ENCODE data around the gene TJAP1. TPM values are rescaled to one million over a fixed set of nuclear protein-coding genes. Genes with fewer than 3 reads are reported as not detected.

TJAP1 gene
- total RNA-seq, 2 experiments from 2014 or later, result 30.2 to 32.9 TPM

GRCh38 chr6:43541774-43542471, 64.6 kb downstream of the TJAP1 start:
- peak overlapping the region; percentile 25 for H3K27ac Mint-ChIP-seq
- H3K27me3 Mint-ChIP-seq, result no peaks in the 10 kb centered on the region

GRCh38 chr6:43544461-43544860, 67.1 kb downstream of the TJAP1 start:
- intact Hi-C loops (cut with micrococcal nuclease), result no loop called here
- CTCF ChIA-PET, result interaction anchor here (1.7 kb wide), 1 partner anchor 13 kb away, joined by 4 read pairs; no protein-coding TSS in a partner anchor

More at GRCh38 chr6:43541774-43542471, 64.6 kb downstream of the TJAP1 start:
- CTCF ChIA-PET, result interaction anchor here (1.0 kb wide), 1 partner anchor 20 kb away, joined by 3 read pairs; no protein-coding TSS in a partner anchor
- POLR2A ChIA-PET, result interaction anchor here (1.1 to 1.5 kb wide), 2 partner anchors 9 to 25 kb away, joined by 5 read pairs; partner anchors contain the start of genes POLR1C and YIPF3
- Mint-ChIP-seq H3K36me3 (ENCODE audit: low read depth) (peaks cover 56% of the 10 kb centered on the region), H3K4me1 (ENCODE audit: low read depth) (no peaks in the 10 kb centered on the region), H3K4me3 (no peak overlapping the region), H3K9me3 (no peaks in the 10 kb centered on the region)
- ATAC-seq (no peak), DNase-seq (no peak)
- no peak for TF ChIP-seq CTCF (IDR thresholded peaks at IDR 0.05)
- intact Hi-C loops (cut with micrococcal nuclease), result no loop called here

GRCh38 chr6:43547222-43547621, 69.9 kb downstream of the TJAP1 start:
- no peaks in the 10 kb centered on the region for H3K9me3 Mint-ChIP-seq
- ATAC-seq (no peak), DNase-seq (no peak)
- TF ChIP-seq CTCF (IDR thresholded peaks at IDR 0.05), result no peak
- ChIA-PET POLR2A (interaction anchor here (0.8 to 4.5 kb wide), 3 partner anchors 16 to 29 kb away, joined by 3 to 18 read pairs (median 4); partner anchors contain the start of genes POLR1C and YIPF3), CTCF (interaction anchor here (0.7 to 3.5 kb wide), 3 partner anchors 19 to 1559 kb away, joined by 3 to 16 read pairs (median 3); no protein-coding TSS in a partner anchor)
- peaks cover 65% of the 10 kb centered on the region for H3K36me3 Mint-ChIP-seq (ENCODE audit: low read depth)
- H3K27ac Mint-ChIP-seq, result no peak overlapping the region
- intact Hi-C loops (cut with micrococcal nuclease), result no loop called here
- no peaks in the 10 kb centered on the region for H3K27me3 Mint-ChIP-seq
- no peaks in the 10 kb centered on the region for H3K4me1 Mint-ChIP-seq (ENCODE audit: low read depth)
- H3K4me3 Mint-ChIP-seq, result no peak overlapping the region

More at GRCh38 chr6:43544461-43544860, 67.1 kb downstream of the TJAP1 start:
- Mint-ChIP-seq H3K4me1 (ENCODE audit: low read depth) (no peaks in the 10 kb centered on the region), H3K36me3 (ENCODE audit: low read depth) (peaks cover 59% of the 10 kb centered on the region), H3K27ac (no peak overlapping the region), H3K27me3 (no peaks in the 10 kb centered on the region), H3K9me3 (no peaks in the 10 kb centered on the region), H3K4me3 (no peak overlapping the region)
- no peak for TF ChIP-seq CTCF (IDR thresholded peaks at IDR 0.05)
- POLR2A ChIA-PET, result interaction anchor here (0.9 to 4.5 kb wide), 7 partner anchors 8 to 29 kb away, joined by 3 to 18 read pairs (median 3); partner anchors contain the start of genes POLR1C and YIPF3
- ATAC-seq (no peak), DNase-seq (no peak)

Small RNA genes lying within 50 kb of the gene (microRNA-seq; reads per million reads assigned to microRNA genes)
- gene MIR6780B (ENCODE audit: borderline microRNAs expressed, borderline replicate concordance), result not detected

Other genes with a start within 250 kb of the TJAP1 start
- gene DNPH1, start 248.1 kb upstream of the TJAP1 start, total RNA-seq, result 10 to 100 TPM; 86.2 to 86.5 TPM
- under 1 TPM; 0.09 to 0.11 TPM for gene TTBK1, start 234.1 kb upstream of the TJAP1 start, total RNA-seq
- gene SLC22A7, start 179.3 kb upstream of the TJAP1 start, total RNA-seq, result not detected
- 1 to 10 TPM; 2.2 to 2.4 TPM for gene CRIP3, start 168.7 kb upstream of the TJAP1 start, total RNA-seq
- 10 to 100 TPM; 13.1 to 13.5 TPM for gene ZNF318, start 107.9 kb upstream of the TJAP1 start, total RNA-seq
- 10 to 100 TPM; 27.2 to 27.5 TPM for gene ABCC10, start 50.0 kb upstream of the TJAP1 start, total RNA-seq
- 1 to 10 TPM; 1.0 to 1.1 TPM for gene DLK2, start 22.0 kb upstream of the TJAP1 start, total RNA-seq
- under 1 TPM; 0.11 to 0.18 TPM for gene LRRC73, start 32.8 kb downstream of the TJAP1 start, total RNA-seq
- 10 to 100 TPM; 32.6 to 33.9 TPM for gene YIPF3, start 39.4 kb downstream of the TJAP1 start, total RNA-seq
- 10 to 100 TPM; 43.1 to 50.5 TPM for gene POLR1C, start 39.5 kb downstream of the TJAP1 start, total RNA-seq
- 10 to 100 TPM; 92.3 to 92.6 TPM for gene XPO5, start 98.5 kb downstream of the TJAP1 start, total RNA-seq
- 10 to 100 TPM; 37.9 to 42.1 TPM for gene POLH, start 98.6 kb downstream of the TJAP1 start, total RNA-seq
- gene GTPBP2, start 151.7 kb downstream of the TJAP1 start, total RNA-seq, result 10 to 100 TPM; 46.2 to 55.3 TPM
- gene MAD2L1BP, start 158.3 kb downstream of the TJAP1 start, total RNA-seq, result 10 to 100 TPM; 29.0 to 31.7 TPM
- under 1 TPM in 1 of 2 experiments, not detected in 1; 0.11 TPM for gene RSPH9, start 167.5 kb downstream of the TJAP1 start, total RNA-seq
- 10 to 100 TPM; 45.4 to 52.9 TPM for gene MRPS18A, start 210.2 kb downstream of the TJAP1 start, total RNA-seq